ENCODE data around the gene UBASH3B.

Gene UBASH3B

GRCh38 chr11:122701143-122701542 lies 45.6 kb downstream of the UBASH3B start:
- Histone ChIP-seq H3K27ac (replicated peaks) (no peak overlapping the region), H3K4me3 (replicated peaks; ENCODE audit: insufficient read depth, low read length) (no peak overlapping the region), H3K27me3 (ENCODE audit: insufficient read depth, poor library complexity, severe bottlenecking) (no peaks in the 10 kb centered on the region)
- no peak for TF ChIP-seq SPI1 (IDR thresholded peaks at IDR 0.05; ENCODE audit: borderline replicate concordance, low read depth)
- no peak for TF ChIP-seq CTCF (IDR thresholded peaks at IDR 0.05; ENCODE audit: insufficient read depth, low read length)
- no peak for TF ChIP-seq GABPA (IDR thresholded peaks at IDR 0.05; ENCODE audit: low read depth)
- TF ChIP-seq, protein P1, sequence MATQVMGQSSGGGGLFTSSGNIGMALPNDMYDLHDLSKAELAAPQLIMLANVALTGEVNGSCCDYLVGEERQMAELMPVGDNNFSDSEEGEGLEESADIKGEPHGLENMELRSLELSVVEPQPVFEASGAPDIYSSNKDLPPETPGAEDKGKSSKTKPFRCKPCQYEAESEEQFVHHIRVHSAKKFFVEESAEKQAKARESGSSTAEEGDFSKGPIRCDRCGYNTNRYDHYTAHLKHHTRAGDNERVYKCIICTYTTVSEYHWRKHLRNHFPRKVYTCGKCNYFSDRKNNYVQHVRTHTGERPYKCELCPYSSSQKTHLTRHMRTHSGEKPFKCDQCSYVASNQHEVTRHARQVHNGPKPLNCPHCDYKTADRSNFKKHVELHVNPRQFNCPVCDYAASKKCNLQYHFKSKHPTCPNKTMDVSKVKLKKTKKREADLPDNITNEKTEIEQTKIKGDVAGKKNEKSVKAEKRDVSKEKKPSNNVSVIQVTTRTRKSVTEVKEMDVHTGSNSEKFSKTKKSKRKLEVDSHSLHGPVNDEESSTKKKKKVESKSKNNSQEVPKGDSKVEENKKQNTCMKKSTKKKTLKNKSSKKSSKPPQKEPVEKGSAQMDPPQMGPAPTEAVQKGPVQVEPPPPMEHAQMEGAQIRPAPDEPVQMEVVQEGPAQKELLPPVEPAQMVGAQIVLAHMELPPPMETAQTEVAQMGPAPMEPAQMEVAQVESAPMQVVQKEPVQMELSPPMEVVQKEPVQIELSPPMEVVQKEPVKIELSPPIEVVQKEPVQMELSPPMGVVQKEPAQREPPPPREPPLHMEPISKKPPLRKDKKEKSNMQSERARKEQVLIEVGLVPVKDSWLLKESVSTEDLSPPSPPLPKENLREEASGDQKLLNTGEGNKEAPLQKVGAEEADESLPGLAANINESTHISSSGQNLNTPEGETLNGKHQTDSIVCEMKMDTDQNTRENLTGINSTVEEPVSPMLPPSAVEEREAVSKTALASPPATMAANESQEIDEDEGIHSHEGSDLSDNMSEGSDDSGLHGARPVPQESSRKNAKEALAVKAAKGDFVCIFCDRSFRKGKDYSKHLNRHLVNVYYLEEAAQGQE (IDR thresholded peaks at IDR 0.05; ENCODE audit: insufficient replicate concordance, low read depth): no peak
- TF ChIP-seq POLR2AphosphoS5 (IDR thresholded peaks at IDR 0.05; ENCODE audit: low read depth): no peak
- DNase-seq (ENCODE audit: low read depth in 1 of 2, low spot score in 1 of 2): no peak

- H3K27ac ChIP-seq (replicated peaks): no peak overlapping the region
Measured at GRCh38 chr11:122703541-122704272, 48.2 kb downstream of the UBASH3B start.

DNA sequence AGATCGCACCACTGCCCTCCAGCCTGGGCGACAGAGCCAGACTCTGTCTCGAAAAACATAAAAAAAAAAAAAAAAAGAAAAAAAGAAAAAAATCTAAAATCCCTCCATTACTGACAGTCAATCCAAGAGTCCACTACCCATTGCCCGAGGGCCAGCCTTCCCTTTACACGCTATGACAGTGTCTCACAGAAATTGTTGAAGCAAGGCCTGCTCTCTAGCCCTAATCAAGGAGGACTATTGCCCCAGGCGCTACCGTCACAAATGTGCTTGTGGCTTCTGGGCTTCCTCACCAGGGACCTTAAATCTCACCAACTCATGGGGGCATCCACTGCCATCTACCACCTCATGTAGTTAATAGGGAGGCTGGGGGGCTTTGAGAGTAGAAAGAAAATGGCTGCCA lies 49.9 kb downstream of the UBASH3B start:
- H3K27me3 ChIP-seq (ENCODE audit: insufficient read depth, poor library complexity, severe bottlenecking): no peaks in the 10 kb centered on the region
- no peak overlapping the region for H3K27ac ChIP-seq (replicated peaks)
- TF ChIP-seq CTCF (IDR thresholded peaks at IDR 0.05; ENCODE audit: insufficient read depth, low read length) (no peak), SPI1 (IDR thresholded peaks at IDR 0.05; ENCODE audit: borderline replicate concordance, low read depth) (no peak), GABPA (IDR thresholded peaks at IDR 0.05; ENCODE audit: low read depth) (no peak), POLR2AphosphoS5 (IDR thresholded peaks at IDR 0.05; ENCODE audit: low read depth) (no peak)
- TF ChIP-seq, protein P1 (IDR thresholded peaks at IDR 0.05; ENCODE audit: insufficient replicate concordance, low read depth): no peak
- no peak overlapping the region for H3K4me3 ChIP-seq (replicated peaks; ENCODE audit: insufficient read depth, low read length)
- DNase-seq (ENCODE audit: low read depth in 1 of 2, low spot score in 1 of 2): no peak

More at GRCh38 chr11:122703541-122704272, 48.2 kb downstream of the UBASH3B start:
- no peak overlapping the region for H3K4me3 ChIP-seq (replicated peaks; ENCODE audit: insufficient read depth, low read length)
- no peaks in the 10 kb centered on the region for H3K27me3 ChIP-seq (ENCODE audit: insufficient read depth, poor library complexity, severe bottlenecking)
- no peak for DNase-seq (ENCODE audit: low read depth in 1 of 2, low spot score in 1 of 2)
- TF ChIP-seq POLR2AphosphoS5 (IDR thresholded peaks at IDR 0.05; ENCODE audit: low read depth): no peak

DNA sequence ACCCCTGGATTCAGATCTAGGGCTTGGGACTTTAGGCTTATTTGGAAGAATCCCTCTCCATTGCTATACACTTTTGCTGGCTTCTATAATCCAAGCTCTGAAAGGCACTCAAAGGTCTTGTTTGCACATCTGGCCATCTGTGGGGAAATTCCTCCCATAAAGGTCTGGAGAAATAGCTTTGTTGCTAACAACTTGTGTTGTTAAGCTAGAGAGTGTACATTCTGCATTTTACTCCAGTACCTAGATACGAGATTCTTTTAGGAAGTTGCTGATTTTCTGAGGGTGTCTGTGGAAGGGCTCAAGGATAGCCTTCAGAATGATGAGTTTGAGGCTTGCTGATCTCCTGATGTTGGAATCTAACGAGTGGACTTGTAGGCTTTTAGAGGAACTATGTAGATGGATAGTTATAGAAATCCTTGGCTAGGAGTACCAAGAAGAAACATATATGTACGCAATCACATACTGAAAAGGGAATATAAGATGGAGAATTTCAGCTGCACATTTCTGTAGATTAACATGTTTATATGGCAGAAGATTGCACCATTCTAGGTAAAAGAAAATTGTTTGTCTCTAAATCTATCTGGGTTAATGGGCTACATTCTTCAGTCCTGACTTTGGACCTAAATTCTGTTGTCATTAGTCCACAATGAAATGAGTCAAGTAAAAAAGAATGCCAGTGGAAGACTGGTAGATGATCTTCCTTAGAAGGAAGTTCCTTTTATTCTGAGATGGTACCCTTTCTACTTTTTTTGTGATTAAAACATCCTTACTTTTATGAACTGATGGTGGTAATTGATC lies 51.0 kb downstream of the UBASH3B start:
- no peak overlapping the region for H3K27ac ChIP-seq (replicated peaks)
- no peak for DNase-seq (ENCODE audit: low read depth in 1 of 2, low spot score in 1 of 2)
- TF ChIP-seq, protein P1 (IDR thresholded peaks at IDR 0.05; ENCODE audit: insufficient replicate concordance, low read depth): no peak

More for the DNA sequence above, 51.0 kb downstream of the UBASH3B start:
- no peak overlapping the region for H3K4me3 ChIP-seq (replicated peaks; ENCODE audit: insufficient read depth, low read length)
- H3K27me3 ChIP-seq (ENCODE audit: insufficient read depth, poor library complexity, severe bottlenecking): no peaks in the 10 kb centered on the region

Data from HL-60 (cell line).